ENCODE results near the gene SLC6A15.

Gene SLC6A15

GRCh38 chr12:84891106-84891838, 21.3 kb downstream of the SLC6A15 start:
- in situ Hi-C loops (cut with HindIII; ENCODE audit: low pct_ligation_motif_present, low sequenced_read_pairs): no loop called here
- no peak overlapping the region for H3K4me3 ChIP-seq (ENCODE audit: low read depth, low read length)
- peak; percentile 30 for DNase-seq
- H3K27ac ChIP-seq: peak overlapping the region; percentile 40
- no peaks in the 10 kb centered on the region for H3K27me3 ChIP-seq (replicated peaks)
- H3K36me3 ChIP-seq (replicated peaks): no peaks in the 10 kb centered on the region
- TF ChIP-seq CTCF (IDR thresholded peaks at IDR 0.05; ENCODE audit: low read depth, low read length, missing control alignments): no peak

- in situ Hi-C loops (cut with HindIII; ENCODE audit: low pct_ligation_motif_present, low sequenced_read_pairs): no loop called here
- Histone ChIP-seq H3K27me3 (replicated peaks) (no peaks in the 10 kb centered on the region), H3K36me3 (replicated peaks) (no peaks in the 10 kb centered on the region), H3K4me3 (ENCODE audit: low read depth, low read length) (no peak overlapping the region), H3K27ac (no peak overlapping the region)
- TF ChIP-seq CTCF (IDR thresholded peaks at IDR 0.05; ENCODE audit: low read depth, low read length, missing control alignments): no peak
- DNase-seq: no peak
Measured at GRCh38 chr12:84889818-84890217, 22.8 kb downstream of the SLC6A15 start.

GRCh38 chr12:84888861-84889260, 23.7 kb downstream of the SLC6A15 start:
- no peak overlapping the region for H3K4me3 ChIP-seq (ENCODE audit: low read depth, low read length)
- no peak overlapping the region for H3K27ac ChIP-seq
- in situ Hi-C loops (cut with HindIII; ENCODE audit: low pct_ligation_motif_present, low sequenced_read_pairs): no loop called here
- DNase-seq: no peak
- no peaks in the 10 kb centered on the region for H3K36me3 ChIP-seq (replicated peaks)
- H3K27me3 ChIP-seq (replicated peaks): no peaks in the 10 kb centered on the region
- TF ChIP-seq CTCF (IDR thresholded peaks at IDR 0.05; ENCODE audit: low read depth, low read length, missing control alignments): no peak

- no peak overlapping the region for H3K4me3 ChIP-seq (ENCODE audit: low read depth, low read length)
- H3K27ac ChIP-seq: no peak overlapping the region
- in situ Hi-C loops (cut with HindIII; ENCODE audit: low pct_ligation_motif_present, low sequenced_read_pairs): no loop called here
- no peaks in the 10 kb centered on the region for H3K36me3 ChIP-seq (replicated peaks)
- DNase-seq: no peak
- no peak for TF ChIP-seq CTCF (IDR thresholded peaks at IDR 0.05; ENCODE audit: low read depth, low read length, missing control alignments)
- H3K27me3 ChIP-seq (replicated peaks): no peaks in the 10 kb centered on the region
Measured at GRCh38 chr12:84877340-84877739, 35.3 kb downstream of the SLC6A15 start.

- in situ Hi-C loops (cut with HindIII; ENCODE audit: low pct_ligation_motif_present, low sequenced_read_pairs): no loop called here
- no peak for DNase-seq
- Histone ChIP-seq H3K27me3 (replicated peaks) (no peaks in the 10 kb centered on the region), H3K36me3 (replicated peaks) (no peaks in the 10 kb centered on the region), H3K27ac (no peak overlapping the region), H3K4me3 (ENCODE audit: low read depth, low read length) (no peak overlapping the region)
- no peak for TF ChIP-seq CTCF (IDR thresholded peaks at IDR 0.05; ENCODE audit: low read depth, low read length, missing control alignments)
Measured at GRCh38 chr12:84875241-84875640, 37.4 kb downstream of the SLC6A15 start.

GRCh38 chr12:84874825-84875139, 37.8 kb downstream of the SLC6A15 start:
- in situ Hi-C loops (cut with HindIII; ENCODE audit: low pct_ligation_motif_present, low sequenced_read_pairs): no loop called here
- H3K27me3 ChIP-seq (replicated peaks): no peaks in the 10 kb centered on the region
- no peak overlapping the region for H3K27ac ChIP-seq
- DNase-seq: no peak
- no peaks in the 10 kb centered on the region for H3K36me3 ChIP-seq (replicated peaks)
- no peak for TF ChIP-seq CTCF (IDR thresholded peaks at IDR 0.05; ENCODE audit: low read depth, low read length, missing control alignments)
- no peak overlapping the region for H3K4me3 ChIP-seq (ENCODE audit: low read depth, low read length)

Data from brain microvascular endothelial cell (primary cell).